Pancreas (tissue), 10 donors: ENCODE data around the gene SMOC2. TPM values are rescaled to one million over a fixed set of nuclear protein-coding genes. Genes with fewer than 3 reads are reported as not detected.

ENCODE experiments used
- ATAC-seq, 4 donors: fragments of 200-7000 bp; cut with Tn5 transposase; one replicate each; pipeline versions ENCODE4 v1.8.0 to v1.9.1; 2020; ENCODE audit warnings: mild to moderate bottlenecking in 4 of 4, moderate library complexity in 4 of 4
- DNase-seq, 6 donors: peaks; one replicate each; pipeline ENCODE4 v3.0.0-alpha.2; 2020
- FAIRE-seq: peaks from 2 replicates; lab custom pipeline; 2012; peaks lifted over from hg19 to GRCh38; lab: Jason Lieb, UNC
- H3K27ac ChIP-seq, 4 donors: fragments of 200-600 bp; sonication (generic); 1 replicate in 3 of 4; 2 replicates in 1 of 4; pipeline versions ENCODE4 v1.5.0 to v1.8.0; 2020
- H3K27me3 ChIP-seq, 4 donors: fragments of 200-600 bp; one replicate each; pipeline ENCODE4 v1.8.0; 2021
- H3K36me3 ChIP-seq, 3 donors: fragments of 200-600 bp; sonication (generic) in 1 of 3; one replicate each; pipeline versions ENCODE4 v1.5.0 to v1.8.0; 2020 to 2021
- H3K4me1 ChIP-seq, 3 donors: fragments of 200-600 bp; one replicate each; pipeline ENCODE4 v1.8.0; 2021
- H3K4me3 ChIP-seq, 4 donors: fragments of 200-600 bp; sonication (generic) in 2 of 4; one replicate each; pipeline versions ENCODE4 v1.5.0 to v1.8.0; 2020 to 2021
- H3K9me3 ChIP-seq, 4 donors: fragments of 200-600 bp; one replicate each; pipeline ENCODE4 v1.8.0; 2021
- WGBS, 2 donors: extraction: QIAGEN DNeasy Blood & Tissue Kit; methylation state at CpG; one replicate each; pipeline ENCODE4 v1.1.7; 2013; 5-methylcytosine and 5-hydroxymethylcytosine counted together
- intact Hi-C, 3 donors: fragments of 100-400 bp; cut with DNase I; formaldehyde crosslinking; loops; one replicate each; pipeline versions ENCODE4 v1.11.1 to v1.14.2; 2022
- polyA plus RNA-seq, 2 donors: library from polyadenylated mRNA; stranded (reverse); fragments of 200-250 nt; gene quantifications; one replicate each; pipeline ENCODE4 v1.2.3, GENCODE V29; 2013
- total RNA-seq, 6 donors: library from RNA; stranded (reverse); fragmentation: NEBNext Ultra II Directional in 4 of 6; extraction: Animal tissue kit (Norgen Biotek cat#: 25700) in 4 of 6; gene quantifications; one replicate each; pipeline versions ENCODE4 v1.2.1 to v1.2.4, GENCODE V29; 2021 to 2023
- TF ChIP-seq, protein P1 (sequence below), 4 donors: fragments of 200-600 bp; sonication (generic) in 3 of 4; IDR thresholded peaks; one replicate each; pipeline versions ENCODE4 v1.5.0 to v1.8.0; 2021; ENCODE audit warnings: antibody characterized with exemption in 4 of 4
- donor health status: healthy with polysubstance abuse.
- donor health status: DM: no; HTN: no; CAD: no; lungs with moderate emphysema.
- donor health status: DM: no; HTN: no; CAD: no.
- donor health status: control.
- donor health status: control.
- donor health status: Bipolar disorder and iron deficiency.
- donor health status: DM: yes; HTN: yes; CAD: no.
- donor health status: DM: no; HTN: no; CAD: no.
- donor health status: DM: no; HTN: no; CAD: no.
- donor health status: DM: yes; HTN: yes; CAD: no.

SMOC2 gene
- total and polyA plus RNA-seq, 8 donors, result 2.5 to 18.4 (median 6.5) TPM

- ATAC-seq (no peak), DNase-seq (peak in 1 of 6 donors; percentile 61), FAIRE-seq (no peak)
- 74 to 83% methylated on average over 17 of the region's 17 CpGs for WGBS, 2 donors
- TF ChIP-seq, protein P1, sequence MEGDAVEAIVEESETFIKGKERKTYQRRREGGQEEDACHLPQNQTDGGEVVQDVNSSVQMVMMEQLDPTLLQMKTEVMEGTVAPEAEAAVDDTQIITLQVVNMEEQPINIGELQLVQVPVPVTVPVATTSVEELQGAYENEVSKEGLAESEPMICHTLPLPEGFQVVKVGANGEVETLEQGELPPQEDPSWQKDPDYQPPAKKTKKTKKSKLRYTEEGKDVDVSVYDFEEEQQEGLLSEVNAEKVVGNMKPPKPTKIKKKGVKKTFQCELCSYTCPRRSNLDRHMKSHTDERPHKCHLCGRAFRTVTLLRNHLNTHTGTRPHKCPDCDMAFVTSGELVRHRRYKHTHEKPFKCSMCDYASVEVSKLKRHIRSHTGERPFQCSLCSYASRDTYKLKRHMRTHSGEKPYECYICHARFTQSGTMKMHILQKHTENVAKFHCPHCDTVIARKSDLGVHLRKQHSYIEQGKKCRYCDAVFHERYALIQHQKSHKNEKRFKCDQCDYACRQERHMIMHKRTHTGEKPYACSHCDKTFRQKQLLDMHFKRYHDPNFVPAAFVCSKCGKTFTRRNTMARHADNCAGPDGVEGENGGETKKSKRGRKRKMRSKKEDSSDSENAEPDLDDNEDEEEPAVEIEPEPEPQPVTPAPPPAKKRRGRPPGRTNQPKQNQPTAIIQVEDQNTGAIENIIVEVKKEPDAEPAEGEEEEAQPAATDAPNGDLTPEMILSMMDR (IDR thresholded peaks at IDR 0.05), result no peak
- no peaks in the 10 kb centered on the region for H3K9me3 ChIP-seq
- no peaks in the 10 kb centered on the region for H3K36me3 ChIP-seq
- no peak overlapping the region for H3K4me3 ChIP-seq
- no peaks in the 10 kb centered on the region for H3K4me1 ChIP-seq
- no peak overlapping the region for H3K27ac ChIP-seq
- intact Hi-C loops, result no loop called here
- no peaks in the 10 kb centered on the region for H3K27me3 ChIP-seq
These were observed 133.2 kb downstream of the SMOC2 start for GRCh38 chr6:168574075-168574698.

DNA sequence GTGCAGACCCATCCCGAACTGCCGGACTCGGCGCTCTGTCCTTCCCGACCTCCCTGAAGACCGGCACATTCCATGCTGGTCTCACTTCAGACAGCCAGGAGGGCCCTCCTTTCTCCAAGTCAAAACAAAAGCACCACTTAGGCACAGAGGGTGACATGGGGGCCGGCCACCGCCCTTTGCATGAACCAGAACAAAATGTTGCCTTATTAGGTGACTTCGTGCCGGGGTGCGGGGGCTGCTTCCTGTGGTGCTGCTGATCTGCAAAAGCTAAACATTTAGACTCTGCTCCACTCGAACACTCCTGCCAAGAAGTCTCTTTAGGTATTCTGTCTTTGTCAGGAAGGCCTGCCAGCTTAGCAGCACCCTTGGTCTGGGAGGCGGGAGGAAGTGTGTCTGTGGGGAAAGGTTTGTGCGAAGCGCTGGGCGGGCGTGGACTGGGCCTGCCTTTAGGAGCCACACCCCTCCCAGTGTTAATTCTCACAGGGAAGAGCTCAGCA is 133.8 kb downstream of the SMOC2 start:
- 77 to 83% methylated on average over 17 of the region's 17 CpGs for WGBS, 2 donors
- Histone ChIP-seq H3K4me1 (no peaks in the 10 kb centered on the region), H3K4me3 (no peak overlapping the region), H3K36me3 (no peaks in the 10 kb centered on the region), H3K27me3 (no peaks in the 10 kb centered on the region), H3K27ac (no peak overlapping the region), H3K9me3 (no peaks in the 10 kb centered on the region)
- FAIRE-seq, result no peak
- ATAC-seq, result peak in 2 of 4 donors; percentile 22 to 50
- TF ChIP-seq, protein P1 (IDR thresholded peaks at IDR 0.05), result no peak
- no peak for DNase-seq
- intact Hi-C loops, result no loop called here

DNA sequence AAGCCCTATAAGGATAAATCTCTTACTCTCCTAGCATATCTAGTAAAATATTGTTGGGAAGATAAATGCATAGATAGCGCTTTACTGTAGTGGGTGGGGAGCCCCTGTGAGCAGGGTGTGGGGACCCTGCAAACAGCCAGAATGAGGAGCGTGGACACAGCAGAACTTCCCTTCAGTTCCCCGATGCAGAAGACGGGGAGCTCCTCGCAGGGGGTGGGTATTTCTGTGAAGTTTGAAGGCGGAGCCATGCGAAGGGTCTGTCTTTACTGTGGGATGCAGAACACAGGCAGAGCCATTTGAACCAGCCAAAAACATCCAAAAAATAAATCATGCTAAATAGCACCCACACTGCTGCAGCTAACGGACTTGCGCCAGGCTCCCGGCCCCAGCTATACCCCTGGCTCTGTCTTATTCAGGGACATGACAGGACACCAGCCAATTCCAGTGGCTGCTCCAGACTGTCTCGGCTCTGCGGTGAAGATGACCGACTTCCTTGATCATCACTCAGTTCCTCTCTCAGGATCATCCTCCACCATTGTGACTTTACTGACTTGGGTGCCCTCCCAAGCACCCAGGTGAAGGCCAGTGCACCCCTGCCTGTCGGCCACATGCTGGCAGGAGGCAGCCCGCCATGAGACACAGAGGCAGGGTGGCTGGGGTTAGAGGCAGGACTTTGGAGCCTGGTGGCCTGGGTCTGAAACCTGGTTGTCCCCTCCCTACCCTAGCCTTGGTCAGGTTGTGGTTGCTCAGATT is 134.5 kb downstream of the SMOC2 start:
- TF ChIP-seq, protein P1 (IDR thresholded peaks at IDR 0.05), result no peak
- FAIRE-seq (no peak), ATAC-seq (no peak), DNase-seq (no peak)
- Histone ChIP-seq H3K4me1 (no peaks in the 10 kb centered on the region), H3K27ac (no peak overlapping the region), H3K4me3 (no peak overlapping the region), H3K36me3 (no peaks in the 10 kb centered on the region), H3K27me3 (no peaks in the 10 kb centered on the region), H3K9me3 (no peaks in the 10 kb centered on the region)
- intact Hi-C loops, result no loop called here
- WGBS, 2 donors, result 80 to 84% methylated on average over 15 of the region's 15 CpGs

DNA sequence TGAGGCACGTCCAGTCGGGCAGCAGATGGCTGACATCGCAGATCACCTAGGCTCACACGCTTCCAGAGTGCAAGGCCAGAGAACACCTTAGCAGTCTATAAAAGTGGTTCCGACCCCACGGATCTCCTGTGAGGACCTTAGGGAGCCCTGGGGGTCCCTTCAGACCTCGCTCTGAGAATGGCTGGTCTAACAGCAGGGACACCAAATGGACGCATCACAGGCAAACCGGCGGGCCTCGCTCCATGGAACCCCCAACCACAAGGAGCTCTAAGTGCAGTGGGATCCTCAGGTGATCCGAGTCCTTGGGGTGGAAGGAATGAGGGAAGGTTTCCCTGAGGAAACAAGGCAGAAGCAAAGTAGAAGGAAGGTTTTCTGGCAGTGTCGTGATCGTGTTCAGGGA is 135.4 kb downstream of the SMOC2 start:
- FAIRE-seq (no peak), ATAC-seq (no peak), DNase-seq (no peak)
- Histone ChIP-seq H3K4me3 (no peak overlapping the region), H3K27ac (no peak overlapping the region), H3K9me3 (no peaks in the 10 kb centered on the region), H3K27me3 (no peaks in the 10 kb centered on the region), H3K4me1 (peaks cover 0 to 5% (median 0%) of the 10 kb centered on the region in 3 donors), H3K36me3 (no peaks in the 10 kb centered on the region)
- WGBS, 2 donors, result 84 to 89% methylated on average over 14 of the region's 14 CpGs
- intact Hi-C loops, result no loop called here
- TF ChIP-seq, protein P1 (IDR thresholded peaks at IDR 0.05), result no peak
